MG63 (cell line): ENCODE measurements around the gene EPAS1. TPM values are rescaled to one million over a fixed set of nuclear protein-coding genes. Genes with fewer than 3 reads are reported as not detected.
A peak's percentile ranks its signal among the peaks of the same experiment; 100 is the strongest.

Experiments
- DNase-seq: peaks from one replicate; pipeline ENCODE4 v3.0.0-alpha.2; 2020
- H3K27me3 ChIP-seq: fragments of 250-450 bp; sonication (Bioruptor Pico); 2 replicates; pipeline ENCODE4 v1.5.1; 2020; ENCODE audit warnings: mild to moderate bottlenecking, moderate library complexity
- H3K36me3 ChIP-seq: fragments of 250-450 bp; sonication (Bioruptor Pico); 2 replicates; pipeline ENCODE4 v1.5.1; 2020; ENCODE audit warnings: mild to moderate bottlenecking, moderate library complexity
- H3K4me3 ChIP-seq: fragments of 250-450 bp; sonication (Bioruptor Pico); 2 replicates; pipeline ENCODE4 v1.5.1; 2020; ENCODE audit warnings: mild to moderate bottlenecking, moderate library complexity
- H3K9me3 ChIP-seq: fragments of 250-450 bp; sonication (Bioruptor Pico); 2 replicates; pipeline ENCODE4 v1.5.1; 2020; ENCODE audit warnings: mild to moderate bottlenecking, moderate library complexity
- total RNA-seq: library from RNA; depleted of rRNA; stranded (reverse); fragments of >200 nt; shearing (Covaris generic); gene quantifications from 2 replicates; pipeline ENCODE4 v1.2.3, GENCODE V29; 2014; ENCODE audit warnings: low replicate concordance

EPAS1 gene
- total RNA-seq, 1 experiment from 2014 or later, result 27.6 TPM

GRCh38 chr2:46268196-46268595 lies 29.0 kb upstream of the EPAS1 start:
- H3K27me3 ChIP-seq, result no peaks in the 10 kb centered on the region
- H3K4me3 ChIP-seq, result no peak overlapping the region
- no peaks in the 10 kb centered on the region for H3K9me3 ChIP-seq
- no peaks in the 10 kb centered on the region for H3K36me3 ChIP-seq
- no peak for DNase-seq

DNA sequence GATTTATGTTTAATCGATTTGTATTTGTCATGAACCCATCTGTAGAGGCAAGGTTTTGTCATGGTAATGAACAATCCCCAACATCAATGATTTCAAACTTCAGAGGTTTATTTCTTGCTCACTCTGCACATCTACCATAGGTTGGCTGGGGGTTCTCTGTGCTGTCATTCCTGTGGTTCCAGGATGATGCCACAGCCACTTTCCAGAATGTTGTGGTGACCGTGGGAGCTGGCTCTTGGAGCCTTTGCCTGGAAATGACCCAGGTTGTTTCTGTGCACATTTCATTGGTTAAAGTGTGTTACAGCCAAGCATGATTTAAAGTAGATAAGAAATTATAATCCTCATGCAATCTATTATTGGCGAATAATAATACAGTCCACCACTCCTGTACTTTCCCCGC lies 28.2 kb upstream of the EPAS1 start:
- H3K9me3 ChIP-seq, result no peaks in the 10 kb centered on the region
- no peak for DNase-seq
- no peaks in the 10 kb centered on the region for H3K27me3 ChIP-seq
- H3K4me3 ChIP-seq, result no peak overlapping the region
- no peaks in the 10 kb centered on the region for H3K36me3 ChIP-seq

DNA sequence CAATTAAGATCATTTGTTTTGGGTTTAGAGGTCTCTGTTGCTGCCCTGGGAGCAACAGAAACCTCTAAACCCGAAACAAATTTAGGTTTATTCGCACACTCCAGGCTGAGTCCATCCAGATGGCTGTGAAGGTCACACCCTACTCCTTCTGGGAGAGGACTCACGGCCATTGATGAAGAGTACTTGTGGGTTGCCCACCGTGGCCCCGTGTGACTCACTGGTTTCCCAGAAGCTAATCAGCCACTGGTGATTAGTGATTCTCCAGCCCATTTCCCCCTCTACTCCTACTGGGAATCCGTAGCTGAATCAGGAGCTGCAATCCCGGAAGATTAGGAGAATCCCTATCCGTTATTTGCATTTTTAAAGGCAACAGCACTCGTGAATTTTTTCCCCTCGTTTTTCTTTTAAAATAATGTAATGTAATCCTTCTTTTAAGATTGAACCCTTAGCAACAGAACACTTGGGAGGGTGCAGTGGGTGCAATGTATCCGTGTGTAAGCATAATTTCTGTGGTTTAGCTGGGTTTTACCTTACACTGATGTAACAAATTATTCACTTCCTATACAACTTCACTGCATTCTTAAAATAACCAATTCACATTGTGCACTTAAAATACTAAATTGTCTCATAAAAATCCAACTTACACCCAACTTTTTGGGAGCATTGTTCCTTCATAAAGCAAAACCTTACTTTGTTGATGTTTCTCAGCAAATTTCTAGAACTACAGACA lies 27.5 kb upstream of the EPAS1 start:
- Histone ChIP-seq H3K36me3 (no peaks in the 10 kb centered on the region), H3K27me3 (no peaks in the 10 kb centered on the region), H3K4me3 (no peak overlapping the region), H3K9me3 (no peaks in the 10 kb centered on the region)
- DNase-seq, result no peak

DNA sequence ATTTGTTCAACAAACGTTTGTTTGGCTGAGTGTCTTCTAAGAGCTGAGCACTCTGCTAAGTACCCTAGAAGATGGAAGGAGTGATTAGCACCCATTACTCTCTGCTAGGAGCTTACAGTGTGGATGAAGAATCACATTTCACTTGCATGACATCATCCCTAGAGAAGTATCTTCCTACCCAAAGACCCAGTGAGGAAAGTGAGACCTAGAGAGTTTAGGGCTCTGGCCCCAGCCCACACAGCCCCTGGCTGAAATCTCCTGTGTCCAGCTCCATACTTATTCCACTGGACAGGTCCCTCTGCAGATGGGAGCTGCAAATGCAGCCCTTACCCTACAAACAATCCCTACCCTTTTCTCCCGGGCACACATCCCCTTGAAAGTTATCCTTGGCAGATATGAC lies 26.8 kb upstream of the EPAS1 start:
- Histone ChIP-seq H3K9me3 (no peaks in the 10 kb centered on the region), H3K4me3 (no peak overlapping the region), H3K27me3 (no peaks in the 10 kb centered on the region), H3K36me3 (no peaks in the 10 kb centered on the region)
- no peak for DNase-seq

DNA sequence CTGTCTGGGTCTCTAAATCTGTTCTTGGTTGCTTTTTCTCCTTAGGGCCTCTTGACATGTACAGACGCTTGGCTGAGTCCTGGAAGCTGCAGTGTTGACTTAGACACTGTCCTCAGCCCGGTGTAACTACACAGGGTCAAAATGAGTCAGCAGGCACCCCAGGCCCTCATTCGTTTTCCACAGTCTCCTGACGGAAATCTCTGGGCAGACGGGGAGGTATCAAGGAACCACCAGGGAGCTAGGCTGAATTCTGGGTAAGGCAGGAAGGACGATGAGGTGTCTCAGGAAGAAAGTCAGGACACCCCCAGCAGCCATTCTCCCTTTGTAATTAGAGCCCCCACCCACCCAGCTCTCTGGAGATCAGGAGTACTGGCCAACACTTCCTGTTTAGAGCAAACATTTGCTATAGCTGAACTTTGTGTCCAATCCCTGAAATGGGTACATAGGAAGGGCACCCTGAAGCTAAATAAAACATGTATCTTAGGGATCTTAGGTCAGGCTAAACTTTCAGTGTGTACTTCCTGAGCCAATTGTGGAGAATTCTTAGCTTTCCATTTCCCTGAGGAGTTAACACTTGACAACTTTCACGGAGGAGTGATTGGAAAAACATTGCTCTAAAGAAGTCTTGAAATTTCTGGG lies 23.9 kb upstream of the EPAS1 start:
- H3K9me3 ChIP-seq, result no peaks in the 10 kb centered on the region
- H3K27me3 ChIP-seq, result no peaks in the 10 kb centered on the region
- no peak overlapping the region for H3K4me3 ChIP-seq
- no peak for DNase-seq
- no peaks in the 10 kb centered on the region for H3K36me3 ChIP-seq

GRCh38 chr2:46273919-46274318 lies 23.3 kb upstream of the EPAS1 start:
- DNase-seq, result no peak

DNA sequence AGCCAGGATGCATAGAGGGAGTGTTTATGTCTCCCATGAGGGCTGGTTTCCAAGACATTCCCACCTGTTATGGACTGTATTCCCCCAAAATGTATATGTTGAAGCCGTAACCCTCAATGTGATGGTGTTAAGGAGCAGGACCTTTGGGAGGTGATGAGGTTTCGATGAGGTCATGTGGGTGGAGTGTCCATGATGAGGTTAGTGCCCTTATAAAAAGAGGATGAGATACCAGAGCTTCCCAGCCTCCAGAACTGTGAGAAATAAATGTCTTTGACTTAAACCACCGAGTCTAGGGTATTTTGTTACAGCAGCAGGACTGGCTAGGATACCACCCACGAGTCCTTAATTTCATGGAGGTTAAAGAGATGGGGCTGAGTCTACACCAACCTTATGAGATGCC lies 22.6 kb upstream of the EPAS1 start:
- Histone ChIP-seq H3K4me3 (no peak overlapping the region), H3K36me3 (no peaks in the 10 kb centered on the region), H3K27me3 (no peaks in the 10 kb centered on the region), H3K9me3 (no peaks in the 10 kb centered on the region)
- DNase-seq, result no peak

More at GRCh38 chr2:46273919-46274318, 23.3 kb upstream of the EPAS1 start:
- no peaks in the 10 kb centered on the region for H3K36me3 ChIP-seq
- no peak overlapping the region for H3K4me3 ChIP-seq
- H3K27me3 ChIP-seq, result no peaks in the 10 kb centered on the region
- H3K9me3 ChIP-seq, result no peaks in the 10 kb centered on the region

DNA sequence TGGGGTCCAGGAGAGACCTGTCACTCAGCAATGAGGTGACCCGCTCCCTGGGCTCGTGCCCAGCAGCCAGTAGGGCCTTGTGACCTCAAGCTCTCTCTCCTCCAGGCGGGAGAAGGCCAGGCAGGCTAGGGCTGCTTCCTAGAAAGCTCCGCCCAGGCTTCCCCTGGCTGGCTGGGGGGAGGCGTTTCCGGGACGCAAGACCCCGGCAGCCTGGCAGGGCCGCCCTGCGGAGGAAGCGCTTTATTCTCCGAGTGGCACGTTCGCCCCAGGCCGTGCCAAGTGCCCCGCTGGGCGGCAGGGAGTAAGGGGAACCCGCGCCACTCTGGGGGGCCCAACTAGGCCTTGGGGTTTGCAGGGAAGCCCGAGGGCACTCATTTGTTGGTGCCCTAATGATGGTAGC lies 21.2 kb upstream of the EPAS1 start:
- no peak for DNase-seq

GRCh38 chr2:46276642-46277041 lies 20.6 kb upstream of the EPAS1 start:
- Histone ChIP-seq H3K4me3 (no peak overlapping the region), H3K9me3 (no peaks in the 10 kb centered on the region), H3K27me3 (no peaks in the 10 kb centered on the region), H3K36me3 (no peaks in the 10 kb centered on the region)
- no peak for DNase-seq

More for the DNA sequence above, 21.2 kb upstream of the EPAS1 start:
- H3K4me3 ChIP-seq, result no peak overlapping the region
- H3K27me3 ChIP-seq, result no peaks in the 10 kb centered on the region
- no peaks in the 10 kb centered on the region for H3K9me3 ChIP-seq
- H3K36me3 ChIP-seq, result no peaks in the 10 kb centered on the region

GRCh38 chr2:46277431-46278190 lies 19.6 kb upstream of the EPAS1 start:
- DNase-seq, result peak; percentile 53
- Histone ChIP-seq H3K9me3 (no peaks in the 10 kb centered on the region), H3K36me3 (no peaks in the 10 kb centered on the region), H3K27me3 (no peaks in the 10 kb centered on the region), H3K4me3 (no peak overlapping the region)

- H3K27me3 ChIP-seq, result no peaks in the 10 kb centered on the region
- no peaks in the 10 kb centered on the region for H3K9me3 ChIP-seq
- no peaks in the 10 kb centered on the region for H3K36me3 ChIP-seq
- H3K4me3 ChIP-seq, result no peak overlapping the region
- peak; percentile 28 for DNase-seq
Observed at GRCh38 chr2:46278952-46279351, 18.3 kb upstream of the EPAS1 start.

DNA sequence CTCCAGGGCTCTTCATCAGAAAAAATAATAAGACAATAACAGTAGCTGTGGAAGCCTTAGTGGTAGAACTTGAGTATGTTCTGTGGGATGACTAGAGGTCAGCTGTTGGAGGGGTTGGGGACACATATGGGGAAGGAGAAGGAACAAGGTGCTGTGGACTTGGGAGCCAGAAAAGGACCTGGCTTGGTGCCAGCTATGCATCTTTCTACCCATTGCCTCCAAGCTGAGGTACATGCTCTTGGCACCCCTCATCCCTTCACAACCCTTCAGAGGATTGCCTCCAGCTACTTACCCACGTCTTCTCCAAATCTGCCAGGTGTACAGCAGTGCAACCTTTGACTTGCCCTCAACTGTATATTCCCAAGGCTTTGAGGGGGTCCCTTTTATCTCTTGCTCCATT lies 15.3 kb upstream of the EPAS1 start:
- Histone ChIP-seq H3K36me3 (no peaks in the 10 kb centered on the region), H3K4me3 (no peak overlapping the region), H3K9me3 (no peaks in the 10 kb centered on the region), H3K27me3 (no peaks in the 10 kb centered on the region)
- DNase-seq, result no peak

GRCh38 chr2:46283693-46284092 lies 13.5 kb upstream of the EPAS1 start:
- Histone ChIP-seq H3K27me3 (no peaks in the 10 kb centered on the region), H3K4me3 (no peak overlapping the region), H3K36me3 (no peaks in the 10 kb centered on the region), H3K9me3 (no peaks in the 10 kb centered on the region)
- no peak for DNase-seq

DNA sequence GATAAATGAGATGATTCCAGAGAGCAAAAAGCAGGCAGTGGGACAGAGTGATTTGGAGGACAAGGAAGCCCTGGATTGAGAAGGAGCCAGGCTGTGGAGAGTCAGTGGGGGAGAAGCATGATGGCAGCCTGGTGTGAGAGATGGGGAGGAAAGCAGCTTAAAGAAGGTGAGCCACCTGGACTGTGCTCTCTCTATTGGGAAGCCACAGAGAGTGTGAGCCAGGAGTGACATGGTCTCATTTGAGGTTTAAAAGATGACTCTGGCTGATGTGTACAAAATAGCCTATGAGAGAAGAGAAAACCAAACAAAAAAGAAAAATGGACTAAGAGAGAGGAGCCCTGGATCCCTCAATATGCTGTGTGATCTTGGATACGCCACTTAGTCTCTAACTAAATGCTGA lies 12.9 kb upstream of the EPAS1 start:
- H3K36me3 ChIP-seq, result no peaks in the 10 kb centered on the region
- no peaks in the 10 kb centered on the region for H3K27me3 ChIP-seq
- H3K9me3 ChIP-seq, result no peaks in the 10 kb centered on the region
- H3K4me3 ChIP-seq, result no peak overlapping the region
- no peak for DNase-seq

DNA sequence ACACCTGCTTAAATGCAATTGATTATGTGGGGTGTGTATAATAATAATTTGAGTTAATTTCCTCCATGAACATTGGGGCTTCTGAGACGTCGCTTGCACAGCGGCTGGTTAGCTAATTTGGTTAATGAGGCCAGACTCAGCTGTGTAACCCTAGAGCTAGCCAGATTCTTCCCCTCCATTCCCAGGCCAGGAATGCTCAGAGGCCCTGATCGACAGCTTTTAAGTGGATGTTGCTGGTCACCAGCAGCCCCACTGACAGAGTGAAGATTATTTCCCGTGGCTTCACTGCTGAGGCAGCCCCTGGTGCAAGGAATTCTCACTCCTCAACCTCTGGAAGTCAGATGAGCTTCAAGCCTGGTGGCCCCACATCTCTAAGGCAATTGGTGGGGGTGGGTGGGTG lies 12.4 kb upstream of the EPAS1 start:
- no peak for DNase-seq
- Histone ChIP-seq H3K9me3 (no peaks in the 10 kb centered on the region), H3K4me3 (no peak overlapping the region)

DNA sequence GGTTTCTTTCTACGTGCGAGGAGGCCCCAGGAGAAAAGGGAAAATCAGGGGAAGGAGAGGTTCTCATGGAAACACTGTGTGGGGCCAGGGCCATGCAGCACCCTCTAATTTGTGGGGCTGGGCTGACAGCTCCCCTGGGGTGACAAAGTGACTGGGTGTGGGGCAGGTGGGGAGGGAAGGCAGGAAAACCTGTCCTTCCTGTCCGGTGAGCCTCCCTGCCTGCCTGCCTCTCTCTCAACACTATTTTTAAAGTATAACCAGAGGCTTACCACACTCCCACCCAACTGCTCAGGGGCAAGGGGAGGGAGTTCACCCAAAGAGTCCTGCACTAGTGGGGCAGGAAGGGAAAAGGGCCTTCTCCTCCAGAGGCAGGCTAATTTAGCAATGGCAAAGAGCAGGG lies 10.5 kb upstream of the EPAS1 start:
- Histone ChIP-seq H3K9me3 (no peaks in the 10 kb centered on the region), H3K36me3 (no peaks in the 10 kb centered on the region), H3K27me3 (no peaks in the 10 kb centered on the region), H3K4me3 (no peak overlapping the region)
- DNase-seq, result no peak

More for the DNA sequence above, 12.4 kb upstream of the EPAS1 start:
- no peaks in the 10 kb centered on the region for H3K36me3 ChIP-seq
- H3K27me3 ChIP-seq, result no peaks in the 10 kb centered on the region

GRCh38 chr2:46290078-46290477 lies 7.1 kb upstream of the EPAS1 start:
- DNase-seq, result no peak
- H3K4me3 ChIP-seq, result no peak overlapping the region
- no peaks in the 10 kb centered on the region for H3K36me3 ChIP-seq
- H3K27me3 ChIP-seq, result no peaks in the 10 kb centered on the region
- no peaks in the 10 kb centered on the region for H3K9me3 ChIP-seq

DNA sequence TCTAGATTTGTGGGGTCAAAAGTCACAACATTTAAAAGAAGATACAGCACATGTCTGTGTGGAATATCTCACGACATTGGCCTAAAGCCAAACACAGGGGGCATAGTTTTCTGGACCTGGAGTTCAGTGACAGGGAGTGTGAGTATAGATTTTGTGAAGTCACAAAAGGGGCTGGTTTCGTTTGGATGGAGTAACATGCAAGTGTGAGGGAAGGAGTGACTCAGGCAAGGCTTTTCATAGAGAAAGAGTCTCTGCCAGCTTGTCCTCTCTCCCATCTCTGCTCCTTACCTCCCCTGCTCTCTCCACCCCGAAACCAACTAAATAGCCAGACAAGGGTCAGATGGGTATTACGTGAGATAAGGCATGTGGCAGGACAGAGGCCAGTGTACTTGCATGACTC lies 3.7 kb upstream of the EPAS1 start:
- no peaks in the 10 kb centered on the region for H3K27me3 ChIP-seq
- H3K9me3 ChIP-seq, result no peaks in the 10 kb centered on the region
- DNase-seq, result no peak
- H3K4me3 ChIP-seq, result no peak overlapping the region
- H3K36me3 ChIP-seq, result peaks cover 4% of the 10 kb centered on the region
